HG03103 (cell line): ENCODE results near the gene INPP5B.
"Not testable (repeated sequence)": the region's sequence is repeated elsewhere in the genome, so short reads cannot be mapped to it uniquely, and the experiment has no call there.

Experiments
- ATAC-seq: cut with Tn5 transposase; IDR thresholded peaks from one replicate; pipeline ENCODE4 v1.9.1; 2021; ENCODE audit warnings: low read depth; ENCODE audit not compliant: unreplicated experiment

INPP5B gene

DNA sequence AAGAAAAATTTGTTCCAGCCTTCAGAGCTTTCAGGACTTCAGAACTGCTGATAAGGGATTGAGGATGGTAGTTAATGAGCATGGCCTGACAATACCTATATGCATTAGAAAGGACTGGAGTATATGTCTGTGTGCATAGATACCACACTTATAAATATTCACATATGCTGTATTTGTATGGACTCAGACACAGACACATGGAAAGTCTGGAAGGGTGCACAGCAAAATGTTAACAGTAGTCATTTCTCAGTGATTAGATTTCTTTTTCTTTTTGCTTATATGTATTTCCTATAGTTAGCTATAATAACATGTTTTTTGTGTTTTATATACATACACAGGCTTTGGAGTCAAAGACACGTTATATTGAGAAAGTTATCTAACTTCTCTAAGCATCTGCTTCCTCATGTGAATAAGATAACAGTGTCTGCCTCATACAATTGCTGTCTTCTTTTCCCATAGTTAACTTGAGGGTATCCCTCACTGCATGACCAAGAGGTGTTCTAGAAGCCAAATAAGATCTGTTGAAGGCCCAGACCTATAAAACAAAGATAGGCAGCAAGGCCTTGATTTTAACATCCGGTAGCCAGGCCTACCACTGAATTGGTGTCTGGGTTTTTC lies 31.3 kb downstream of the INPP5B start:
- ATAC-seq = no peak

DNA sequence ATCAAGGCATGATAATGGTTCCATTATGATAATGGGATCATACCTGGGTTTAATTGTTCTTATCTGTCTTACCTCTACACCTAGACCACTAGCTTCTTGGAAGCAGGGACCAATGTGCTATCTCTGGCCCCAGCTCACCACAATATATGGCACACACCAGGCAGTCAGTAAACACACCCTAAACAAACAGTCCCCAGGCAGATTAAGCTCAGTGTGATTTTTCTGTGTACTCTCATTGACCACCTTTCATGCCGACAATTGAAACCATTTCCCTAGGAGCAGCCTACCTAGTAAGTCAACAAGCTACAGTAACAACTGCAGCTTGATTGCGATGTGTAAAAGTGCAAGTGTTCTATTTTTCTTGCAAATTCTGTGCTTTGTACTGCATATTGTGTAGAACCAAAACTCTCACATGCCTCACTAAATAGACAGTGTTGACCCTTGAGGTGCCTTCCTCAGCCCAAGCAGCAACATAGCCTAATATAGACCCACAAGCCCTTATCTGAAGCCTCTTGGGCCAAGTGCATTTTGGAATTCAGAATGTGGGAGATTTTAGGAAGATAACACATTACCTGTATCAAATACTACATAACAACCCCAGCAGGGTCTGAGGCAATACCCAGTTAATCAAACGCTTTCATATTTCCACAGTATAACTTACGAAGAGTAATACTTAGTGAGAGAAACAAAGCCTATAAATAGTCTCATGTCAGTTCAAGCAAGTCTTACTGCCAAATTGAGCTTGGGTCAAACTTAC lies 32.0 kb downstream of the INPP5B start:
- ATAC-seq = no peak

DNA sequence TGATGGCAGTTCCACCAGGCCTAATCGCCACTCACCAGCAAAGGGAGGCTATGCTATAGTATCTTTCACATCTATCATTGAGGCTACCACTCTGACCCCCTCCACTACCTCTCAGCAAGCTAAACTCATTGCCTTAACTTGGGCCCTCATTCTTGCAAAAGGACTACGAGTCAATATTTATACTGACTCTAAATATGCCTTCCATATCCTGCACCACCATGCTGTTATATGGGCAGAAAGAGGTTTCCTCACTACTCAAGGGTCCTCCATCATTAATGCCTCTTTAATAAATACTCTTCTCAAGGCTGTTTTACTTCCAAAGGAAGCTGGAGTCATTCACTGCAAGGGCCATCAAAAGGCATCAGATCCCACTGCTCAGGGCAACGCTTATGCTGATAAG lies 35.4 kb downstream of the INPP5B start:
- not testable (repeated sequence) for ATAC-seq

DNA sequence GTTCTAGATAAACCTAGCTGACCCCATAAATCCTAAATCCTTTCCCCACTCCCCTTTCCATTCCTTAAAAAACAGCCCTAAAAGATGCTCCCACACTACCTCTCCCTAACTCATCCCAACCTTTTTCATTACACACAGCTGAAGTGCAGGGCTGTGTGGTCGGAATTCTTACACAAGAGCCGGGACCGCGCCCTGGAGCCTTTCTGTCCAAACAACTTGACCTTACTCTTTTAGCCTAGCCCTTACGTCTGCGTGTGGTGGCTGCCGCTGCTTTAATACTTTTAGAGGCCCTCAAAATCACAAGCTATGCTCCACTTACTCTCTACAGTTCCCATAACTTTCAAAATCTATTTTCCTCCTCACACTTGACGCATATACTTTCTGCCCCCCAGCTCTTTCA lies 36.0 kb downstream of the INPP5B start:
- not testable (repeated sequence) for ATAC-seq

- not testable (repeated sequence) for ATAC-seq
Measured at GRCh38 chr1:37908531-37908930, 38.3 kb downstream of the INPP5B start.

- not testable (repeated sequence) for ATAC-seq
Measured at GRCh38 chr1:37907416-37908125, 39.3 kb downstream of the INPP5B start.

- not testable (repeated sequence) for ATAC-seq
Measured at GRCh38 chr1:37906591-37906990, 40.3 kb downstream of the INPP5B start.

DNA sequence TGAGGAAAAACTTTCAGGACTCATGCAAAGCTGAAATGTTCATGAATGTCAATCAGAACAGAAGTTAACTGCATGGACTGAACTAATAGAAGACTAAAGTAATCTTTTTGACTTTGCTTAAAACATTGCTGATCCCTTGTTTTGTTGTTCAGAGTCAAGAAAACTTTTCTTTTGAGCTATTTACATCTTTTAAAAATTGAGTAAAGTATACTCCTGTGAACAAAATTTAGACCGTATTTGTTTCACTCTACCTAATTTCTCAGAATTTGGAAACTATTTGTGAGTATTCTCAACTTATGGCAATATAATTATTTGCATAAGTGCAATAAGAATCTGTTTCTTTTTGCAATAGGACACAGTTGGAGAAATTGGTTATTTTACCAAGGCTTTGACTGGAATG lies 41.1 kb downstream of the INPP5B start:
- no peak for ATAC-seq

- not testable (repeated sequence) for ATAC-seq
Measured at GRCh38 chr1:37903921-37904320, 42.9 kb downstream of the INPP5B start.

DNA sequence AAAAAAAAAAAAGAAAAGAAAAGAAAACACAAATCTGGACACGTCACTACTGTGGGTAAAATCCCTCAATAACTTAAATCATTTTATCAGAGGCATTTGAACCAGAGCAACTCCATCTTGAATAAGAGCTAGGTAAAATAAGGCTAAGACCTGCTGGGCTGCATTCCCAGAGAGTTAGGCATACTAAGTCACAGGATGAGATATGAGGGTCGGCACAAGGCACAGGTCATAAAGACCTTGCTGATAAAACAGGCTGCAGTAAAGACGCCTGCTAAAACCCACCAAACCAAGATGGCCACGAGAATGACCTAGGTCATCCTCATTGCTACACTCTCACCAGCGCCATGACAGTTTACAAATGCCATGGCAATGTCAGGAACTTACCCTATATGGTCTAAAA lies 43.9 kb downstream of the INPP5B start:
- no peak for ATAC-seq

GRCh38 chr1:37901893-37902225 lies 45.0 kb downstream of the INPP5B start:
- ATAC-seq = no peak

DNA sequence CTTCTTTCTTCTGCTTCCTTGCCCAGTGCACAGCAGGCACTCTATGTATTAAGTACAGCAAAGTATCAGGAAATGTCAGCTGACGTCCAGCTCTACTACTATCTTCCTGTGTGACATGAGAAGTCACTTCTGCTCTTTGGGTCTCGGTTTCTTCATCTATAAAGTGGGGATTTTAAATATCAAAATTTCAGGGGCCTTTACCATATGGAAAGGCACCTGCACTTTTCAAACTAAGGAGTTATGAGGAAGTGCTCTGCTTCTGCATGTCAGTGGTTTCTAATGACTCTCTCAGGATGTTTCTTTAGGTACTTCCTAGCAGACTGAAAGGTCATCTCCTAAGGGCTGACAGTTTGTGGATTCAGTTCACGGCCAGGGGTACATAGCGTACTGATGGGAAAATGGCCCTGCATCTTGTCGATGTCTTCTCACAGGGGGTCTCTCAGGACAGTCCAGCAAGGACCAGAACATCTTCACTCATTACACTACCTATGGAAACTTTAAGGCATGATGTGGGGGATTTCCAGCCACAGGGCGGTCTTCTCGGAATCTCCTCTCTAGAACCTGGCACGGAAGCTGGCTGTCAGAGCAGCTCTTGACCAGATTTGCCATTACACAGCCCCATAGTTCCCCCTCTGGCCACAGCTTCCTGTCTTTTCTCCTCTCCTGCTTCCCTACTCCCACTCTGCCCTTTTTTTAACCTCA lies 45.5 kb downstream of the INPP5B start:
- no peak for ATAC-seq

- not testable (repeated sequence) for ATAC-seq
Measured at GRCh38 chr1:37897563-37897962, 49.3 kb downstream of the INPP5B start.

GRCh38 chr1:37893673-37894072 lies 53.2 kb downstream of the INPP5B start:
- ATAC-seq = no peak

- ATAC-seq = no peak
Measured at GRCh38 chr1:37892151-37893047, 54.5 kb downstream of the INPP5B start.

DNA sequence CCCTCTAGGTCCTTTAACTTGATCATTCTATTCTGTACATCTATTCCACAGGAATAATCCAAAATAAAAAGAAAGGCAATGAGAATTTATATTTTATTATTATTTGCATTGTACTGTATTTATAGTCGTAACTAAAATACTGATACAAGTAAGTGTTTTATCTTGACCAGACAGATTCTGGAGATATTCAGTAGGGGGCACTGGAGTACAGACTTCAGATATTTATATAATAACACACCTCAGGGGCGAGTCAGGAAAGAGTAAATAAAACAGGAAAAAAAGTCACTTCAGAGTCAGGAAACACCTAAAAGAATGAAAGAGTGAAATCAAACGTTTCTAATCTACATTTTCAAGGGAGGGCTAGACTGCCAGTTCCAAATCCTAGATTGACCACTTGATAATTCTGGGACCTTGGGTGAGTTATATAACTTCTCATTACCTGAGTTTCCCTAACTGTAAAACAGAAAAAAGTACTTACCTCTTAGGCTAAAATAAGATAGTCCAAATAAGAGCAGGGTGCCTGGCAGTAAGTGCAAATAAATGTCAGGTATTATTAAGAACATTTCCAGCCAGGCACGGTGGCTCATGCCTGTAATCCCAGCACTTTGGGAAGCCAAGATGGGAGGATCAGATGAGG lies 56.4 kb downstream of the INPP5B start:
- no peak for ATAC-seq

- ATAC-seq = no peak
Measured at GRCh38 chr1:37888022-37888700, 58.7 kb downstream of the INPP5B start.

DNA sequence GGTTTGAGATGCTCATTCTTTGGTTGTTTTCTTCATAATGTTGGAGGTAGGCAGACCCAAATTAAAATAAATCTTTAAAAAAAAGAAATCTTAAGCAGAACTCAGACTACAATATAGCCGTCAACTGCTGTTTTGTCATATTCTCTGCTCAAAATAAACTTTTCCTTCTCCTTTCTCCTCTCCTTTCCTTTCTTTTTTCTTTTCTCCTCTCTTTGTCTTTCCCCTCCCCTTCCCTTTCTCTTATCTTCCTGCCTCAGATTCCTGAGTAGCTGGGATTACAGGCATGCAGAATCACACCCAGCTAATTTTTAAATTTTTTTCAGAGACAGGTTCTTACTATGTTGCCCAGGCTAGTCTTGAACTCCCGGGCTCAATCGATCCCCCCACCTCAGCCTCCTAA lies 62.7 kb downstream of the INPP5B start:
- ATAC-seq = no peak

GRCh38 chr1:37883671-37884070 lies 63.2 kb downstream of the INPP5B start:
- ATAC-seq = no peak
